Hepatocyte (in vitro differentiated cells): ENCODE results near the gene RINL.

ENCODE experiments used
- EZH2 ChIP-seq: fragments of 200-600 bp; sonication (generic); IDR thresholded peaks from 2 replicates; pipeline ENCODE4 v1.6.1; 2016; ENCODE audit warnings: antibody characterized with exemption, mild to moderate bottlenecking, borderline replicate concordance
- EZH2phosphoT487 ChIP-seq: fragments of 200-600 bp; sonication (generic); IDR thresholded peaks from one replicate; pipeline ENCODE4 v1.6.1; 2018; ENCODE audit warnings: antibody characterized with exemption, mild to moderate bottlenecking, low read depth, moderate library complexity; ENCODE audit not compliant: unreplicated experiment, severe bottlenecking
- TF ChIP-seq, protein P1 (sequence below): fragments of 200-600 bp; sonication (generic); IDR thresholded peaks from 2 replicates; pipeline ENCODE4 v1.5.1; 2016; ENCODE audit warnings: antibody characterized with exemption, mild to moderate bottlenecking; ENCODE audit not compliant: poor library complexity

DNA sequence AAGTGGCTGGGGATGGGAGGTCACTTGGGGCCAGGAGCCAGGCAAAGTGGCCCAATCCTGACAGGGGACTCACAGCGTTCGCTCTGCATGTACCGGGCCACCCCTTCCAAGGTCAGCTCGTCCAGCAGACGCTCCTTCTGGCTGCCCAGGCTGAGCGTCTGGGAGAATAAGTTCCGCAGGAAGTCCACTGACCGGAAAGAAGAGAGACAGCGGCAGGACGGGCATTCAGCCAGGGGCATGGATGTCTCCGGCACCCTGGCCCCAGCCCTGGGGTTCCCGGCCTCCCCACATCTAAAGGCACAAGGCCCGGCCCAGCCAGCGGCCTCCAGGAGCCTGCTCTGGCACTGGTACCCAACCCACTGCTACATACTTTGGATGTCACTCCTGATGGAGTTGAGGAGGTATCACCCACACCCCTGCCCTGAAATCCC lies 15.3 kb upstream of the RINL start:
- TF ChIP-seq, protein P1, sequence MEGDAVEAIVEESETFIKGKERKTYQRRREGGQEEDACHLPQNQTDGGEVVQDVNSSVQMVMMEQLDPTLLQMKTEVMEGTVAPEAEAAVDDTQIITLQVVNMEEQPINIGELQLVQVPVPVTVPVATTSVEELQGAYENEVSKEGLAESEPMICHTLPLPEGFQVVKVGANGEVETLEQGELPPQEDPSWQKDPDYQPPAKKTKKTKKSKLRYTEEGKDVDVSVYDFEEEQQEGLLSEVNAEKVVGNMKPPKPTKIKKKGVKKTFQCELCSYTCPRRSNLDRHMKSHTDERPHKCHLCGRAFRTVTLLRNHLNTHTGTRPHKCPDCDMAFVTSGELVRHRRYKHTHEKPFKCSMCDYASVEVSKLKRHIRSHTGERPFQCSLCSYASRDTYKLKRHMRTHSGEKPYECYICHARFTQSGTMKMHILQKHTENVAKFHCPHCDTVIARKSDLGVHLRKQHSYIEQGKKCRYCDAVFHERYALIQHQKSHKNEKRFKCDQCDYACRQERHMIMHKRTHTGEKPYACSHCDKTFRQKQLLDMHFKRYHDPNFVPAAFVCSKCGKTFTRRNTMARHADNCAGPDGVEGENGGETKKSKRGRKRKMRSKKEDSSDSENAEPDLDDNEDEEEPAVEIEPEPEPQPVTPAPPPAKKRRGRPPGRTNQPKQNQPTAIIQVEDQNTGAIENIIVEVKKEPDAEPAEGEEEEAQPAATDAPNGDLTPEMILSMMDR = no peak
- no peak for TF ChIP-seq EZH2phosphoT487
- TF ChIP-seq EZH2 = no peak
